ENCODE results near the gene ANKRD13B. TPM values are rescaled to one million over a fixed set of nuclear protein-coding genes. Genes with fewer than 3 reads are reported as not detected.

ANKRD13B gene
- total RNA-seq, 3 donors from 2014 or later (not counting 1 experiment from before 2014, with no cell fraction given), result 2.3 to 6.6 (median 4.0) TPM

DNA sequence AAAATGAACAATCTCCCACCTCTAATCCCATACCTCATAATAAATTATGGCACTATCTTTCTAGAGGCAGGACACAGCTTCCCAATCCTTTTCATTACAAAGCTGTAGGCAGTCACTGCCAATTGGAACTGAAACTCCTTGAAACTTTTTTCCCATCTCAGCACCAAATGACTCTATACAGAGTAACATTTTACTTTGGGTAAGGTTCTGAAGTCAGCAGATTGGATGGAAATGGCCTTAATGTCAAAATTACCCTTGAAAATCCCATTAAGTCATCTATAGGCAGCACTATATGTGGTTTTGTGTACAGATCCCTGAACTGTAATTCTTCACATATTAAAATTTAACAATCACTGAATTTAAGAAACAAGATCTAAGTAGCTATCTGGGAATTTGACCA lies 60.0 kb downstream of the ANKRD13B start:
- Histone ChIP-seq H3K9me3 (ENCODE audit: control insufficient read depth, insufficient read depth, low read length) (no peaks in the 10 kb centered on the region), H3K27me3 (ENCODE audit: control insufficient read depth, insufficient read depth, low read length) (no peaks in the 10 kb centered on the region), H3K4me1 (ENCODE audit: control insufficient read depth, insufficient read depth, low read length) (no peaks in the 10 kb centered on the region), H3K4me3 (ENCODE audit: low read length) (no peak overlapping the region), H3K27ac (ENCODE audit: low read length) (no peak overlapping the region), H3K36me3 (ENCODE audit: control insufficient read depth, insufficient read depth, low read length) (peaks cover 63% of the 10 kb centered on the region)
- H3K4me3 Mint-ChIP-seq, result no peak overlapping the region
- ATAC-seq, result no peak
- no peak for DNase-seq
- TF ChIP-seq, protein P1, sequence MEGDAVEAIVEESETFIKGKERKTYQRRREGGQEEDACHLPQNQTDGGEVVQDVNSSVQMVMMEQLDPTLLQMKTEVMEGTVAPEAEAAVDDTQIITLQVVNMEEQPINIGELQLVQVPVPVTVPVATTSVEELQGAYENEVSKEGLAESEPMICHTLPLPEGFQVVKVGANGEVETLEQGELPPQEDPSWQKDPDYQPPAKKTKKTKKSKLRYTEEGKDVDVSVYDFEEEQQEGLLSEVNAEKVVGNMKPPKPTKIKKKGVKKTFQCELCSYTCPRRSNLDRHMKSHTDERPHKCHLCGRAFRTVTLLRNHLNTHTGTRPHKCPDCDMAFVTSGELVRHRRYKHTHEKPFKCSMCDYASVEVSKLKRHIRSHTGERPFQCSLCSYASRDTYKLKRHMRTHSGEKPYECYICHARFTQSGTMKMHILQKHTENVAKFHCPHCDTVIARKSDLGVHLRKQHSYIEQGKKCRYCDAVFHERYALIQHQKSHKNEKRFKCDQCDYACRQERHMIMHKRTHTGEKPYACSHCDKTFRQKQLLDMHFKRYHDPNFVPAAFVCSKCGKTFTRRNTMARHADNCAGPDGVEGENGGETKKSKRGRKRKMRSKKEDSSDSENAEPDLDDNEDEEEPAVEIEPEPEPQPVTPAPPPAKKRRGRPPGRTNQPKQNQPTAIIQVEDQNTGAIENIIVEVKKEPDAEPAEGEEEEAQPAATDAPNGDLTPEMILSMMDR (IDR thresholded peaks at IDR 0.05), result no peak
- peaks cover 12% of the 10 kb centered on the region for H3K36me3 Mint-ChIP-seq
- H3K27ac Mint-ChIP-seq, result peak overlapping the region in 1 of 2 donors; percentile 26
- H3K9me3 Mint-ChIP-seq, result no peaks in the 10 kb centered on the region
- H3K4me1 Mint-ChIP-seq, result peaks cover 0 to 9% of the 10 kb centered on the region in 2 donors
- H3K27me3 Mint-ChIP-seq (ENCODE audit: low read depth in 2 of 2), result no peaks in the 10 kb centered on the region
- intact Hi-C loops (cut with micrococcal nuclease), result no loop called here

DNA sequence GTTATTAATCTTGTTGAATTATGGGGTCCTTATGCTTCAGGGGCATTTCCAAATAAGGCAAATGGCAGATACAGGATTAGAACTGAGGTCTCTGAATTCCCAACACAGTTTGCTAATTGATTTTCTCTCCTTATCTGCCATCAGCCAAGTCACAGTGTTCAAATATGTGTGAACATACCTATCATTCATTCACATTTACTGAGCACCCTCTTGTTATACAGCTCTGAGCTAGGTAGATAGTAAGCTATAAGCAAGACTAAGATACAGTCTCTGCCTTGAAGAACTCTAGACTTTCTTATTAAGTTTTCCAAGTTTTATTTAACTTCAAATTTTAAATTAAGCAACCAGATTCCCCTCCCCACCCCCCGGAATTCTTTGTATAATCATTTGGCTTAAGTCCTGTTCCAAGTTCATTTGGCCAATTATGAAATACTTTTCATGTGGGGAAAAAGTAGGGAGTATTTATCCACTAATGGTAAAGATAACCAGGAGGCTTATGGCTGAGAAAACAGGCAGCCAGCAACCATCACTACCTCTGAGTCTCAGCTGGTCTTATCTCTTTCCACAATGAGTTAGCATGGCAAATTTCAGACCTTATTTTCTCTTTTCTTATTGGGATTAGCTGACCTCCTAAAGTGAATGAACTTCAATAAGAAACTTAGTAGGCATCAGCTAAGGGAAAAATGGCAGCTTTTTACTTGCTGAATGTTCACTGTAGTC lies 61.2 kb downstream of the ANKRD13B start:
- H3K4me1 ChIP-seq (ENCODE audit: control insufficient read depth, insufficient read depth, low read length), result no peaks in the 10 kb centered on the region
- no peaks in the 10 kb centered on the region for H3K9me3 ChIP-seq (ENCODE audit: control insufficient read depth, insufficient read depth, low read length)
- no peaks in the 10 kb centered on the region for H3K27me3 ChIP-seq (ENCODE audit: control insufficient read depth, insufficient read depth, low read length)
- peaks cover 12% of the 10 kb centered on the region for H3K36me3 Mint-ChIP-seq
- peaks cover 63% of the 10 kb centered on the region for H3K36me3 ChIP-seq (ENCODE audit: control insufficient read depth, insufficient read depth, low read length)
- H3K27ac Mint-ChIP-seq, result peak overlapping the region in 1 of 2 donors; percentile 31
- TF ChIP-seq, protein P1 (IDR thresholded peaks at IDR 0.05), result no peak
- H3K4me3 Mint-ChIP-seq, result no peak overlapping the region
- intact Hi-C loops (cut with micrococcal nuclease), result no loop called here
- DNase-seq (no peak), ATAC-seq (no peak)
- whole genome bisulfite sequencing (ENCODE audit: insufficient coverage), result 100% methylated on average over 1 of the region's 1 CpG
- peaks cover 3 to 13% of the 10 kb centered on the region in 2 donors for H3K4me1 Mint-ChIP-seq
- H3K27ac ChIP-seq (ENCODE audit: low read length), result no peak overlapping the region
- H3K4me3 ChIP-seq (ENCODE audit: low read length), result no peak overlapping the region
- H3K9me3 Mint-ChIP-seq, result no peaks in the 10 kb centered on the region
- H3K27me3 Mint-ChIP-seq (ENCODE audit: low read depth in 2 of 2), result no peaks in the 10 kb centered on the region

DNA sequence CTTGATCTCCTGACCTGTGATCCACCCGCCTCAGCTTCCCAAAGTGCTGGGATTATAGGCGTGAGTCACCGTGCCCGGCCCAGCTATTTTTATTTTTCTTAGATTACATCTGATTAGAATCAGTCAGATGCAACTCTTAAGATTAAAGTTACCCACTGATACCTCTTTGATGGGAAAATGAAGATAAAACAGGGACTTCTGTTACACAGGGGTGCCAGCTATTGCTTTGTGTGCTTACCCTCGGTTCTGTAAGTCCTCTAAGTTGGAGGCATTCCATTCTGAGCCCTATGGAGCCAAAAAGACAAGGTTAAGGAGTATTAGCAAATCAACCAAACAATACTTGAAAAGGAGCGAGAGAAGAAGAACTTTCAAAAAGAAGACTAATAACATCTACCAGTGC lies 62.4 kb downstream of the ANKRD13B start:
- Mint-ChIP-seq H3K27ac (peak overlapping the region in 1 of 2 donors; percentile 9), H3K27me3 (ENCODE audit: low read depth in 2 of 2) (no peaks in the 10 kb centered on the region), H3K36me3 (peaks cover 4% of the 10 kb centered on the region), H3K4me3 (no peak overlapping the region), H3K4me1 (peaks cover 5 to 12% of the 10 kb centered on the region in 2 donors), H3K9me3 (no peaks in the 10 kb centered on the region)
- WGBS (ENCODE audit: insufficient coverage), result 96% methylated on average over 5 of the region's 6 CpGs
- no peaks in the 10 kb centered on the region for H3K9me3 ChIP-seq (ENCODE audit: control insufficient read depth, insufficient read depth, low read length)
- H3K27me3 ChIP-seq (ENCODE audit: control insufficient read depth, insufficient read depth, low read length), result no peaks in the 10 kb centered on the region
- no peak overlapping the region for H3K27ac ChIP-seq (ENCODE audit: low read length)
- no peaks in the 10 kb centered on the region for H3K4me1 ChIP-seq (ENCODE audit: control insufficient read depth, insufficient read depth, low read length)
- DNase-seq (no peak), ATAC-seq (no peak)
- no peak overlapping the region for H3K4me3 ChIP-seq (ENCODE audit: low read length)
- TF ChIP-seq, protein P1 (IDR thresholded peaks at IDR 0.05), result no peak
- intact Hi-C loops (cut with micrococcal nuclease), result no loop called here
- H3K36me3 ChIP-seq (ENCODE audit: control insufficient read depth, insufficient read depth, low read length), result peaks cover 54% of the 10 kb centered on the region

DNA sequence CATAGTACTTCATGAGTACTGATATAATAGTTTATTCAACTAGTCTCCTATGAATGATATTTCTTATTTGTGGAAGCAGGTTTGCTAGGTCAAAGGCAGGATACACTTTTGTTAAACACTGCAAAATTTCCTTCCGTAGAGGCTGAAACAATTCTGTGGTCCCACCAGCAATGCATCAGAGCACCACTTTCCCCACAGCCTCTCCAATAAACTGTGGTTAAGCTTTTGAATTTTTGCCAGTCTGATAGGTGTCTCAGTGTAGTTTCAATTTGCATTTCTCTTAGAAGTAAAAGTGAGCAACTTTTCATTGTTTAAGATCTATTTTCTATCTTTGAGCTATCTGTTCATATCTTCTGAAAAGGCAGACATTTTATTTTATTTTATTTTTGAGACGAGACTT lies 66.2 kb downstream of the ANKRD13B start:
- H3K4me1 Mint-ChIP-seq, result peaks cover 5 to 20% of the 10 kb centered on the region in 2 donors
- no peaks in the 10 kb centered on the region for H3K27me3 Mint-ChIP-seq (ENCODE audit: low read depth in 2 of 2)
- TF ChIP-seq, protein P1 (IDR thresholded peaks at IDR 0.05), result no peak
- Histone ChIP-seq H3K36me3 (ENCODE audit: control insufficient read depth, insufficient read depth, low read length) (peaks cover 63% of the 10 kb centered on the region), H3K4me1 (ENCODE audit: control insufficient read depth, insufficient read depth, low read length) (no peaks in the 10 kb centered on the region), H3K4me3 (ENCODE audit: low read length) (no peak overlapping the region), H3K9me3 (ENCODE audit: control insufficient read depth, insufficient read depth, low read length) (no peaks in the 10 kb centered on the region), H3K27ac (ENCODE audit: low read length) (no peak overlapping the region), H3K27me3 (ENCODE audit: control insufficient read depth, insufficient read depth, low read length) (no peaks in the 10 kb centered on the region)
- peaks cover 9% of the 10 kb centered on the region for H3K36me3 Mint-ChIP-seq
- H3K9me3 Mint-ChIP-seq, result no peaks in the 10 kb centered on the region
- no peak overlapping the region for H3K4me3 Mint-ChIP-seq
- peak in 1 of 3 donors; percentile 59 for ATAC-seq
- intact Hi-C loops (cut with micrococcal nuclease), result no loop called here
- H3K27ac Mint-ChIP-seq, result peak overlapping the region; percentile 45 to 73
- peak in 1 of 2 donors; percentile 32 for DNase-seq
- 46% methylated on average over 2 of the region's 2 CpGs for WGBS (ENCODE audit: insufficient coverage)

Data from natural killer cell (primary cell).